K562 (cell line): Measurements from ENCODE around the gene GMPR. TPM values are rescaled to one million over a fixed set of nuclear protein-coding genes. Genes with fewer than 3 reads are reported as not detected.
A peak's percentile ranks its signal among the peaks of the same experiment; 100 is the strongest.

Experiments
- ARID1B ChIP-seq: fragments of 450-650 bp; IDR thresholded peaks from 2 replicates; pipeline ENCODE4 v1.6.1; 2016; ENCODE audit warnings: antibody characterized with exemption, mild to moderate bottlenecking, inconsistent platforms
- ATF3 ChIP-seq, 2 experiments: fragments of 450-650 bp in 1 of 2; sonication (generic) in 1 of 2; formaldehyde crosslinking in 1 of 2; IDR thresholded peaks in 1 of 2; conservative IDR thresholded peaks in 1 of 2; 2 replicates each; pipeline versions ENCODE4 v1.6.1 to v1.8.1; 2016 to 2023; ENCODE audit warnings: mild to moderate bottlenecking in 2 of 2, moderate library complexity in 2 of 2, inconsistent platforms in 1 of 2, missing genetic modification reagents in 1 of 2
- ATF4 ChIP-seq: fragments of 450-650 bp; formaldehyde crosslinking; IDR thresholded peaks from 2 replicates; pipeline ENCODE4 v1.4.0; 2022; ENCODE audit warnings: mild to moderate bottlenecking, moderate library complexity
- COPS2 ChIP-seq: fragments of 450-650 bp; conservative IDR thresholded peaks from 2 replicates; pipeline ENCODE4 v1.6.1; 2016; ENCODE audit warnings: mild to moderate bottlenecking, moderate library complexity
- CREB5 ChIP-seq: fragments of 250-450 bp; sonication (Bioruptor Pico); IDR thresholded peaks from 2 replicates; pipeline ENCODE4 v1.5.0; 2020; ENCODE audit warnings: mild to moderate bottlenecking
- DACH1 ChIP-seq: fragments of 450-650 bp; IDR thresholded peaks from 2 replicates; pipeline ENCODE4 v1.6.1; 2018; ENCODE audit not compliant: partially characterized antibody
- DPF2 ChIP-seq: fragments of 450-650 bp; IDR thresholded peaks from 2 replicates; pipeline ENCODE4 v1.6.1; 2016
- E4F1 ChIP-seq: fragments of 250-450 bp; sonication (Bioruptor Pico); IDR thresholded peaks from 2 replicates; pipeline ENCODE4 v1.5.0; 2021; ENCODE audit warnings: mild to moderate bottlenecking, borderline replicate concordance
- FOXM1 ChIP-seq, 2 experiments: fragments of 450-650 bp in 1 of 2; sonication (generic) in 1 of 2; formaldehyde crosslinking in 1 of 2; IDR thresholded peaks; 2 replicates each; pipeline versions ENCODE4 v1.6.1 to v1.9.0; 2017 to 2022; ENCODE audit warnings: low read depth in 2 of 2, mild to moderate bottlenecking in 2 of 2, missing genetic modification reagents in 1 of 2, moderate library complexity in 1 of 2
- FUS ChIP-seq: fragments of 200-400 bp; formaldehyde crosslinking; optimal IDR thresholded peaks from 2 replicates; pipeline ENCODE3; 2017; ENCODE audit warnings: low read depth, low read length
- GMEB1 ChIP-seq: fragments of 250-450 bp; sonication (Bioruptor Pico); IDR thresholded peaks from 2 replicates; pipeline ENCODE4 v1.4.0; 2020; ENCODE audit warnings: mild to moderate bottlenecking
- HOXB6 ChIP-seq: fragments of 250-450 bp; sonication (Bioruptor Pico); IDR thresholded peaks from 2 replicates; pipeline ENCODE4 v1.5.1; 2022; ENCODE audit warnings: mild to moderate bottlenecking, borderline replicate concordance
- MAZ ChIP-seq, 2 experiments: fragments of 450-650 bp in 1 of 2; sonication (generic) in 1 of 2; formaldehyde crosslinking; IDR thresholded peaks in 1 of 2; conservative IDR thresholded peaks in 1 of 2; 2 replicates each; pipeline versions ENCODE4 v1.4.0 to v1.5.0; 2020; ENCODE audit warnings: mild to moderate bottlenecking in 1 of 2, missing genetic modification reagents in 1 of 2
- OTX1 ChIP-seq: fragments of 450-650 bp; formaldehyde crosslinking; IDR thresholded peaks from 2 replicates; pipeline ENCODE4 v1.4.0; 2022; ENCODE audit warnings: mild to moderate bottlenecking
- PML ChIP-seq: IDR thresholded peaks from 2 replicates; pipeline ENCODE4 v1.6.1; 2012; ENCODE audit warnings: low read length, inconsistent platforms
- POLR2H ChIP-seq: IDR thresholded peaks from 2 replicates; pipeline ENCODE4 v1.6.1; 2016; ENCODE audit warnings: missing genetic modification characterization, low read depth, mild to moderate bottlenecking, control low read depth, missing compliant biosample characterization, moderate library complexity
- SMAD4 ChIP-seq: fragments of 250-450 bp; sonication (Bioruptor Pico); conservative IDR thresholded peaks from 2 replicates; pipeline ENCODE4 v1.8.0; 2021; ENCODE audit warnings: inconsistent platforms, mild to moderate bottlenecking, moderate library complexity
- TEAD2 ChIP-seq: fragments of 450-650 bp; IDR thresholded peaks from 2 replicates; pipeline ENCODE4 v1.6.1; 2016; ENCODE audit warnings: missing genetic modification characterization, control low read depth, missing compliant biosample characterization
- TEAD4 ChIP-seq, 2 experiments: sonication (generic) in 1 of 2; formaldehyde crosslinking in 1 of 2; IDR thresholded peaks; 2 replicates each; pipeline versions ENCODE4 v1.6.1 to v1.8.0; 2012 to 2022; ENCODE audit warnings: borderline replicate concordance in 1 of 2, inconsistent platforms in 1 of 2, low read length in 1 of 2, mild to moderate bottlenecking in 1 of 2, missing genetic modification reagents in 1 of 2
- THRAP3 ChIP-seq: fragments of 450-650 bp; IDR thresholded peaks from 2 replicates; pipeline ENCODE4 v1.6.1; 2016; ENCODE audit warnings: mild to moderate bottlenecking, inconsistent platforms, borderline replicate concordance
- polyA plus RNA-seq, 8 experiments: library from polyadenylated mRNA; depleted of rRNA in 4 of 8; stranded (reverse) in 5 of 8; unstranded in 3 of 8; fragments of >200 nt; fragmentation: Nextera tagmentation in 2 of 8; fragmentation: Illumina TruSeq in 1 of 8; extraction: Ambion mirVana in 2 of 8; extraction: Trizol in 1 of 8; gene quantifications; 2 replicates each; pipeline versions ENCODE4 v1.2.1 to v1.2.3, GENCODE V29; 2011 to 2014; ENCODE audit warnings: inconsistent platforms in 1 of 8, missing spikeins in 1 of 8
- total RNA-seq, 7 experiments: library from RNA; depleted of rRNA in 6 of 7; stranded (reverse); fragments of >200 nt in 6 of 7; fragmentation: Illumina TruSeq in 2 of 7; extraction: Trizol in 2 of 7; gene quantifications; 2 replicates each; pipeline versions ENCODE4 v1.2.1 to v1.2.3, GENCODE V29; 2011 to 2021; ENCODE audit warnings: low replicate concordance in 1 of 7

GMPR gene
- total and polyA plus RNA-seq, 9 of the 15 experiments (the other 6 are each of a cell fraction or from before 2014, with no cell fraction given) = 34.6 to 83.7 (median 49.8) TPM

- TF ChIP-seq MAZ (CRISPR knock-in tag; conservative IDR thresholded peaks at IDR 0.05 in 1 of 2, IDR thresholded peaks at IDR 0.05 in 1 of 2) (peak in 1 of 2 experiments; percentile 31; a peak in 1 of 4 replicates), POLR2H (tag) (0 out of 2 replicates have a peak, but pooled peaks have one; percentile 39), FUS (no peak), DACH1 (peak; percentile 7), ARID1B (peak; percentile 81), ATF3 (IDR thresholded peaks at IDR 0.05) (no peak), ATF3 (CRISPR knock-in tag; conservative IDR thresholded peaks at IDR 0.05) (no peak), CREB5 (CRISPR knock-in tag) (no peak), E4F1 (CRISPR knock-in tag) (no peak), OTX1 (CRISPR knock-in tag) (no peak), SMAD4 (CRISPR knock-in tag) (no peak; the same call in 1 of the 2 replicates), PML (0 out of 2 replicates have a peak, but pooled peaks have one; percentile 45), DPF2 (peak; percentile 61; the same call in 1 of the 2 replicates), ATF4 (CRISPR knock-in tag) (no peak), FOXM1 (IDR thresholded peaks at IDR 0.05; ENCODE audit: low read depth) (no peak; the same call in 1 of the 2 replicates), FOXM1 (CRISPR knock-in tag; IDR thresholded peaks at IDR 0.05; ENCODE audit: low read depth) (no peak), TEAD2 (tag) (no peak), HOXB6 (no peak), TEAD4 (IDR thresholded peaks at IDR 0.05; ENCODE audit: low read length) (peak; percentile 76), TEAD4 (CRISPR knock-in tag; IDR thresholded peaks at IDR 0.05; ENCODE audit: borderline replicate concordance) (no peak), THRAP3 (no peak), GMEB1 (CRISPR knock-in tag) (peak; percentile 13; the same call in 1 of the 2 replicates), COPS2 (no peak)
Measured at GRCh38 chr6:16236631-16237199, 1.7 kb upstream of the GMPR start (continued).
